GM12892 (cell line): ENCODE results near the gene BSN.

Experiments used
- POLR2A ChIP-seq: IDR thresholded peaks from 2 replicates; pipeline ENCODE4 v1.6.1; 2011; ENCODE audit warnings: low read depth, low read length, control low read depth
- POLR2AphosphoS5 ChIP-seq: IDR thresholded peaks from 2 replicates; pipeline ENCODE4 v1.6.1; 2011; ENCODE audit warnings: low read depth, low read length, control low read depth

DNA sequence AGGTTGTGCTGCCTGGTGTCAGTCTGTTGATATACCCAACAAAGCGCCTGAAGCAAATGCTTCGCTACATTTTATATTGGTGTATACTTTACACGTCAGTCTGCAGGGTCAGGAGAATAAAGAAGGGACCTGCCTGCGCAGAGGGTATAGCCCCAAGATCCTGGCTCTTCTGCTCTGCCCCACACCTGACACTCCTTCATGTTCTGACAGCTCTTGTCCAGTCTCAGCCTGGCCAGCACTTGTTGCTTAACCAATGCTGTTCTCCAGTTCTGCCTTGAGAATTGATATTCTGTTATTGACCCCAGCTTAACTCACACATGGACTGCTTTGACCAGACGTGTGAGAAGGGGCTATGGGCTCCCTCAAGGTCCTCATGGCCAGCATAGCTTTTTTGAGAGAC, 35.8 kb upstream of the BSN start:
- no peak for TF ChIP-seq POLR2A
- no peak for TF ChIP-seq POLR2AphosphoS5
